Femur (tissue), 1 donor: ENCODE data around the gene ADAMTS7.
"Not testable (repeated sequence)": the region's sequence is repeated elsewhere in the genome, so short reads cannot be mapped to it uniquely, and the experiment has no call there.

Experiments used
- DNase-seq: peaks from one replicate; pipeline ENCODE4 v3.0.0-alpha.2; 2017

Gene ADAMTS7

GRCh38 chr15:78828920-78829319 is 17.7 kb upstream of the ADAMTS7 start:
- DNase-seq: no peak

- no peak for DNase-seq
Observed at GRCh38 chr15:78822514-78822913, 11.2 kb upstream of the ADAMTS7 start.

DNA sequence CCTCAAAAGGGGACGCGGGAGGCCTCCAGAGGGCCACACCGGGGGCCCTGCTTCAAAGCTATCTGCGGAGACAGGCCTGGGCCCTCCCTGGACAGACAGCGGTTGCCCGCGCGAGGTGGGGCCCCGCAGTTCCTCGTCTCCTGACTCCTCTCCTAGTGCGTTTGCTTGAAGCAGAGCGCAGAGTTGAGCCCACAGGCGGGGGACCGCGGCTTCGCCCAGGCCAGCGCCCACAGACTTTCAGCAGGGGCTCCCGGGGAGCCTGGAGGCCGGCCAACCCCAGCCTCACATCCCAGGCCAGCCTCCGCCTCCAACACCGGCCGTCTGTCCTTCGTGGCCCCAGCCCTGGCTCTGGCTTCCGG is 540 bp upstream of the ADAMTS7 start:
- peak; percentile 37 for DNase-seq

DNA sequence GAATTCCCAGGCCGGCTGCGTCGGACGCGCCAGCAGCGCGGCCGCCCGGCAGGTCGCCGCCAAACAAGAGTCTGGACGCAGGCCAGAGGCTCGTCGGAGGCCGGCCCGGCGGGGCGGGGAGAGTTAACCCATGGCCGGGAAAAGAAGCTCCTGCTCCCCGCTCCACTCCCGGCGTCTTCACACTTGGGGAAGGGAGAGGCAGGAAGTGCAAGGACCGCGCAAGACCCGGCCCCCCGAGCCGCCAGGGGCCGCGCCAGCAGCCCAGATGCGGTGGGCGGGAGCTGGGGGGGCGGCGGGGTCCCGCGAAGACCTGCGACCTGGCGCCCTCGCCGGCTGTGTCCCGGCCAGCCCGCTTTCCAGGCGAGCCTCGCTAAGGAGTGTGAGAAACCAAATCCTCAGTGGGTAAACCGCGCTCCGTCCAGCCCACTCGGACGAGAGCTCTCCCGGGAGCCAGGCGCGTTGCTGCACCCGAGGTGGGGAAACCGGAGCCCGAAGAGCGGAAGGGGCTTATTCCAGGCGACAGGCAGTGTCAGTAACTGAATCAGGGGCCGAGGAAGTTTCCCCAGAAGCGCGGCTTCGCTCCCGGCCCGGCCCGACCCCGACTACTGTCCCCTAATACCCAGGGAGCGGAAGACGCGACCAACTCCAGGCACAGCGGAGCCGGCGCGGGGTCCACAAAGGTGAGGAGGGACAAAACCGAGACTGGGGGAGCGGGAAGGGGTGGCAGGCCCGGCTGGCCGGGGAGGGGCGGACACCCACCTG is 721 bp downstream of the ADAMTS7 start:
- peak; percentile 80 for DNase-seq

DNA sequence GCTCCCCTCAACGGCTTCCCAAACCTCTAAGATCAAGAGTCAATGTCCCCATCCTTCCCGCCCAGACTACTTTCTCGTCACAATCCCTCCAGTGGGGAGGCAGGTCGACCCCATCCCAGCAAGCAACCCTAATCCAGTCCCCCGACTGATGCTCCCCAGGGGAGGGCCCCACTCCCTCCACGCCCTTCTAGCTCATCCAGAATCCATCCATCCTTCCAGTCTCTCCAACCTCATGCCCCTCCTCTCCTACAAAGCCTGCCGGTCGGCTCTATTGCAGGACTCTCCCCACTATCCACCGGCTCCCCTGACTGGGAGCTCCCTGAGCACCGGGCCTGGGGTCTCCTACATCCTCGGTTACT is 1.3 kb downstream of the ADAMTS7 start:
- no peak for DNase-seq

DNA sequence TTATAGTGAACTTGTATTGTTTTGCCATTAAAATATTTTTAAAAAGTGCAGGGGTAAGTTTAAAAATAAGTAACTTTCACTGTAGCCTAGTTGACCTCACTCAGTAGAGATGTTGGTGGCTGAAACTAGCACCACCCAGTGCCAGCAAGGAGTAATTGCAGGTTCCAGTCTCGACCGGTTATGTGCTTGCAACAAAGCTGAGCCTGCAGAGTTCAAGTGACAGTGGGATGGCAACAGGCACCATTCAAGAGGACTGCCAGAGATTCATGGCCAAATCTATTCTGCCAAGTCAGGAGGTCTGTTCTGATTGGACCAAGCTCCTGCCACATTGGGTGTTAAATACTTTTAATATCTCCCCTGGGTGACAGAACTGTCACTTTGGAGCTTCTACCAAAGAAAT is 2.7 kb downstream of the ADAMTS7 start:
- DNase-seq: no peak

GRCh38 chr15:78807359-78807758 is 3.9 kb downstream of the ADAMTS7 start:
- DNase-seq: no peak

- DNase-seq: no peak
Observed at GRCh38 chr15:78804391-78804792, 6.9 kb downstream of the ADAMTS7 start.

GRCh38 chr15:78800806-78801205 is 10.5 kb downstream of the ADAMTS7 start:
- no peak for DNase-seq

GRCh38 chr15:78800189-78800588 is 11.1 kb downstream of the ADAMTS7 start:
- DNase-seq: no peak

GRCh38 chr15:78799102-78799501 is 12.2 kb downstream of the ADAMTS7 start:
- not testable (repeated sequence) for DNase-seq

DNA sequence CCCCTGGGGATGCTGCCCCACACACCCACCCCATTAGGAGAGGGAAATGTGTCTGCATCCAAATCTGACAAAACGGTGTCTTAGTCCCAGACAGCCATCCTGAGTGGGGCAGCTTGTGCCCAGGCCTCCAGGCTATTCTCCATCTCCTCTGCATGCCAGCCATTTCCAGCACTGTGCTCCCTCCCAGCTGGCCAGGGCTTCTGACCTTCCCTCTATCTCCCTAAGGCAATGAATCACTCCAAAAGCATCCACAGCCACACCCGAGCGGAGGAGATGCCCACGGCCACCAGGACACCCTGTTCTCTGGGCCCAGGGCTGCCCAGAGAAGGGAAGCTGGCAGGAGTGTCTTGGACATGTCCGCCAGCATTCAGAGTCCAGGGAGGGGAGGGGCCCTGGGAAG is 12.9 kb downstream of the ADAMTS7 start:
- not testable (repeated sequence) for DNase-seq

- DNase-seq: no peak
Observed at GRCh38 chr15:78797951-78798350, 13.3 kb downstream of the ADAMTS7 start.

DNA sequence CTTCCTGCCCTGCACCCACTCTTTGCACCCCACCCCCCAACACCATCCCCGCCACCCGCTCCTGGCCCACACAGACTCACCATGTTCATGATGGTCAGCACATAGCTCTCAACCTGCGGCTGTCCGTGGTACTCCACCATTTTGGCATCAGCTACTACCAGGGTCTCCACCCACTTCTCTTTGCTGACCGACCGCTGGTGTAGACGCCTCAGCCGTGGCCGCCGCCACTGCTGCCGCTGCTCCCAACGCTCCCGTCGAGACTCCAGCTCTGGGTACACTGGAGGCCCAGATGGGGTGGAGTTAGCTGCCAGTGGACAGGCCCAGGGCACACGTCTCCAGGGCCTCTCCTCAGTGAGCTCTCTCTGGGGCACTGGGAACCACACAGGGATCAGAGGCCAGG is 14.8 kb downstream of the ADAMTS7 start:
- no peak for DNase-seq

DNA sequence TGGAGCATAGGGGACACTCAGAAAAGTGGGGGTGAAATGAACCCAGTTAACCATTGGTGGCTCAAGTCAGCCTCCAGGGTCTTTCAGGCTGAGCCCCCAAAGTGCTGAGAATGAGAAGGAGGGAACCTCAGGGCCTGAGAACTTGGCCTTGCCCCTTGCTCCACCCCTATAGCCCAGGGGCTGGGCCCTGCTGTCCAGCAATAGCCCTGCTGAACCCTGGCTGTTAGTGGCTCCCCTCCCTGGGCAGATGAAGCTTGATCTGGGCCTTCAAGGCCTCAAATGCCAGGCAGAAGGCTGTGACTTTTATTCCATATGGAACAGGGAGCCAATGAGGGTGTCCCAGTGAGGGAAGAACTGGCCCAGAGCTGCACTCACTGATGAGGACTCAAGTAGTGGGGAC is 16.2 kb downstream of the ADAMTS7 start:
- no peak for DNase-seq

DNA sequence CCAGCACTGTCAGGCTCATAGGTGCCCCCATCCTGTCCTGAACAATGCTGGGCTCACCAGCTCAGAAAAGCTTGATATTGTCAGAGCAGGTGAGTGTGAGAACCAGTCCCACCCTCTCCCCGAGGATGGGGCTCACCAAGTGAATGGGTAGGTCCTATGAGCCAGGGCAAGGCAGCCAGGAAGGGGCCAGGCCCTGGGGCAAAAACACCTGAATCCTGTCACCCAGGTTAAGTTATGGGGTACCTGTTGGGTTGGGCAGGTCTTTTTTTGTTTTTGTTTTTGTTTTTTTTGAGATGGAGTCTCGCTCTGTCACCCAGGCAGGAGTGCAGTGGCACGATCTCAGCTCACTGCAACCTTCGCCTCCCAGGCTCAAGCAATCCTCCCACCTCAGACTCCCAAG is 16.8 kb downstream of the ADAMTS7 start:
- DNase-seq: not testable (repeated sequence)

GRCh38 chr15:78791357-78791756 is 19.9 kb downstream of the ADAMTS7 start:
- no peak for DNase-seq

- DNase-seq: no peak
Observed at GRCh38 chr15:78790027-78790426, 21.2 kb downstream of the ADAMTS7 start.

GRCh38 chr15:78789615-78790014 is 21.6 kb downstream of the ADAMTS7 start:
- no peak for DNase-seq

- DNase-seq: no peak
Observed at GRCh38 chr15:78788016-78788660, 23.1 kb downstream of the ADAMTS7 start.

- not testable (repeated sequence) for DNase-seq
Observed at GRCh38 chr15:78782402-78782801, 28.9 kb downstream of the ADAMTS7 start.

- peak; percentile 9 for DNase-seq
Observed at GRCh38 chr15:78781381-78781780, 29.9 kb downstream of the ADAMTS7 start.

GRCh38 chr15:78779975-78780374 is 31.3 kb downstream of the ADAMTS7 start:
- DNase-seq: not testable (repeated sequence)

DNA sequence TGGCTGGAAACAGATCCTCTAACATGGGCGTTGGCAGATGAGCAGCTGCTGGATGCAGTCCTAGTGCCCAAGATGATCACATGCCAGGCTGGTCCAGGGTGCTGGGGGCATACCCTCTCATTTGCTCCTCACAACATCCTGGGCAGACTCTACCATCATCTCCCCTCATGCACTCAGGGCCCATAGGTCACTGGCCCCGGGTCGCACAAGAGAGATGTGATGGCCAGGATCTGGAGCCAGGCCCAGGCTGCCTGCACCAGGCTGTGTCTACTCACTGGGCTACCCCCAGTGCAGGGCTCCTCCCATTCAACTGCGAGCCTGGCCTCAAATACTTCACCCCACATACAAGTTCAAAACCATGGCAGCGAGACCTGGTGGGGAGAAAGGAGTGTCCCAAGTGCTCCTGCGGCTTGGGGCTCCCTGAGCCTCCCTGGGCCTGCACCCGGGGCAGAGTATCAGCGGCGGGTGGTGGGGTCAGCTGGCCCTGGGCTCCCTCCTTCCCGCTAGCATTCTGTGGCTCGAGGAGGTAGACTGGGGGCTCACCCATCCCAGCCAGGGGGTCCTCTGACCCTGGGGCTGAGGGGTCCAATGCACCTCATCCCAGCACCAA is 32.0 kb downstream of the ADAMTS7 start:
- DNase-seq: peak; percentile 14
